ENCODE data around the gene LYL1. TPM values are rescaled to one million over a fixed set of nuclear protein-coding genes. Genes with fewer than 3 reads are reported as not detected.
A peak's percentile ranks its signal among the peaks of the same experiment; 100 is the strongest.

Gene LYL1
- total and polyA plus RNA-seq, 5 donors from 2014 or later = 6.5 to 14.2 (median 8.0) TPM

DNA sequence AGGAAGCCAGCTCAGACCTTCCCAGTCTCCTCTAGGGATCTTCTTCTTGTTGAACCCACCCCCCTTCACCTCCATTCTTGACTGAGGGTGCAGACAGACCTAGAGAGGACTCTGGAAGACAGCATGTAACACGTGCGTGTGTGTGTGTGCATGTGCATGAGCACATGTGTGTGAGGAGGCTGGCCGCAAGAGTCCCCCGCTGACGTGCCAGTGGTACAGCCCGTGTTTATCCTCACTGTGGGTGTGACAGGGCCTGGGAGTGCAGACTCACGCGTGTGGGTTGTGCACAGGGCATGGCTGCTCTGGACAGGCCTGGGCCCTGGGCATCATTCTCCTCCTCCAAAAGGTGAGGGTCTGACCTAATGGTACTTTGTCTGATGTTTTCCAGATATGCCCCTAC lies 26.3 kb downstream of the LYL1 start:
- no peak overlapping the region for H3K27ac Mint-ChIP-seq
- ATAC-seq (ENCODE audit: low read depth in 2 of 2) (no peak), DNase-seq (no peak)
- no peak overlapping the region for H3K27ac ChIP-seq (ENCODE audit: insufficient read depth, low read length, poor library complexity, severe bottlenecking)
- H3K27me3 ChIP-seq (ENCODE audit: control insufficient read depth, insufficient read depth, low read length) = no peaks in the 10 kb centered on the region
- H3K9me3 ChIP-seq (ENCODE audit: control insufficient read depth in 2 of 2, low read length in 2 of 2) = no peaks in the 10 kb centered on the region
- H3K36me3 ChIP-seq (ENCODE audit: control insufficient read depth, insufficient read depth, low read length) = no peaks in the 10 kb centered on the region
- H3K4me1 Mint-ChIP-seq = no peaks in the 10 kb centered on the region
- no peaks in the 10 kb centered on the region for H3K4me1 ChIP-seq (ENCODE audit: control insufficient read depth, insufficient read depth, low read length, poor library complexity, severe bottlenecking)
- no peaks in the 10 kb centered on the region for H3K27me3 Mint-ChIP-seq
- H3K36me3 Mint-ChIP-seq = no peaks in the 10 kb centered on the region
- no peak overlapping the region for H3K4me3 Mint-ChIP-seq
- H3K4me3 ChIP-seq (ENCODE audit: low read depth, low read length) = no peak overlapping the region
- no peaks in the 10 kb centered on the region for H3K9me3 Mint-ChIP-seq

DNA sequence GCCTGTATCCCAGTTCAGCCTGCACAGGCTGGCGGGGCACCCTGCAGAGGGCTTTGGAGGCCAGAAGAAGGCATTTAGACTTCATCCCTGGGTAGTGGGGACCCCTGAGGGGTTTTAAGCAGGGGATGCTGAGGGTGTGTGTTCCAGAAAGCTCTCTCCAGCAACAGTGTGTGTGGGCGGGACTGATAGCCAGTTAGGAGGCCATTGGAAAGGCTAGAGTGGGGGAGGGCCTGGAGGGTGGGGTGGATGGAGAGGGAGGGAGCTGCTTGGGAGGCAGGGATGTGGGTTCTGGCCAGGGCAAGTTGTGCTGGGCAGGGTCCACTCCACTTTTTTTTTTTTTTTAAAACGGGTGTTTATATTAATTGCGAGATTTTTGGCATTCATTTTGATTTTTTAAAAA lies 28.3 kb downstream of the LYL1 start:
- ATAC-seq (ENCODE audit: low read depth in 2 of 2) (no peak), DNase-seq (no peak)
- Mint-ChIP-seq H3K36me3 (no peaks in the 10 kb centered on the region), H3K4me1 (no peaks in the 10 kb centered on the region), H3K9me3 (no peaks in the 10 kb centered on the region), H3K27ac (no peak overlapping the region), H3K4me3 (no peak overlapping the region), H3K27me3 (no peaks in the 10 kb centered on the region)
- H3K9me3 ChIP-seq (ENCODE audit: control insufficient read depth in 2 of 2, low read length in 2 of 2) = no peaks in the 10 kb centered on the region
- no peak overlapping the region for H3K27ac ChIP-seq (ENCODE audit: insufficient read depth, low read length, poor library complexity, severe bottlenecking)
- H3K4me3 ChIP-seq (ENCODE audit: low read depth, low read length) = no peak overlapping the region
- H3K27me3 ChIP-seq (ENCODE audit: control insufficient read depth, insufficient read depth, low read length) = no peaks in the 10 kb centered on the region
- H3K36me3 ChIP-seq (ENCODE audit: control insufficient read depth, insufficient read depth, low read length) = no peaks in the 10 kb centered on the region
- no peaks in the 10 kb centered on the region for H3K4me1 ChIP-seq (ENCODE audit: control insufficient read depth, insufficient read depth, low read length, poor library complexity, severe bottlenecking)

DNA sequence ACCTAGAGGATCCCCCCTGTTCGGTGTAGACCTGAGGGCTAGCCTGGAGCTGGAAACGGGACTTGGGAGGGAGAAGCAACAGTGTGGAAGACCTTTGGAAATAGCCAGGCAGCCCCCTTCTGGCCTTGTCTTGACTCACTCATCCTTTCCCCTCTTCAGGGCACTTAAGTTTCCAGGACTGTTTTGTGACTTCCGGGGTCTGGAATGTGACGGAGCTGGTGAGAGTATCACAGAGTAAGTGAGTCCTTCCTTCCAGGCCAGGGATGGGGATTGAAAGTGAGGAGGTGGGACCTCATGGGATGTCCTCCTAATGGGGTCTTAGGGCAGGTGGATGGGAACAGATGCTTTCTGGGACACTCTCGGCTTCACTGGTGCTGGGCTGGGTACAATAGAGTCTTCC lies 29.4 kb downstream of the LYL1 start:
- Histone ChIP-seq H3K27ac (ENCODE audit: insufficient read depth, low read length, poor library complexity, severe bottlenecking) (no peak overlapping the region), H3K27me3 (ENCODE audit: control insufficient read depth, insufficient read depth, low read length) (no peaks in the 10 kb centered on the region), H3K36me3 (ENCODE audit: control insufficient read depth, insufficient read depth, low read length) (no peaks in the 10 kb centered on the region), H3K4me3 (ENCODE audit: low read depth, low read length) (no peak overlapping the region), H3K9me3 (ENCODE audit: control insufficient read depth in 2 of 2, low read length in 2 of 2) (no peaks in the 10 kb centered on the region), H3K4me1 (ENCODE audit: control insufficient read depth, insufficient read depth, low read length, poor library complexity, severe bottlenecking) (no peaks in the 10 kb centered on the region)
- Mint-ChIP-seq H3K27me3 (no peaks in the 10 kb centered on the region), H3K27ac (no peak overlapping the region), H3K36me3 (no peaks in the 10 kb centered on the region), H3K9me3 (no peaks in the 10 kb centered on the region), H3K4me1 (no peaks in the 10 kb centered on the region), H3K4me3 (no peak overlapping the region)
- ATAC-seq (ENCODE audit: low read depth in 2 of 2) (no peak), DNase-seq (no peak)

DNA sequence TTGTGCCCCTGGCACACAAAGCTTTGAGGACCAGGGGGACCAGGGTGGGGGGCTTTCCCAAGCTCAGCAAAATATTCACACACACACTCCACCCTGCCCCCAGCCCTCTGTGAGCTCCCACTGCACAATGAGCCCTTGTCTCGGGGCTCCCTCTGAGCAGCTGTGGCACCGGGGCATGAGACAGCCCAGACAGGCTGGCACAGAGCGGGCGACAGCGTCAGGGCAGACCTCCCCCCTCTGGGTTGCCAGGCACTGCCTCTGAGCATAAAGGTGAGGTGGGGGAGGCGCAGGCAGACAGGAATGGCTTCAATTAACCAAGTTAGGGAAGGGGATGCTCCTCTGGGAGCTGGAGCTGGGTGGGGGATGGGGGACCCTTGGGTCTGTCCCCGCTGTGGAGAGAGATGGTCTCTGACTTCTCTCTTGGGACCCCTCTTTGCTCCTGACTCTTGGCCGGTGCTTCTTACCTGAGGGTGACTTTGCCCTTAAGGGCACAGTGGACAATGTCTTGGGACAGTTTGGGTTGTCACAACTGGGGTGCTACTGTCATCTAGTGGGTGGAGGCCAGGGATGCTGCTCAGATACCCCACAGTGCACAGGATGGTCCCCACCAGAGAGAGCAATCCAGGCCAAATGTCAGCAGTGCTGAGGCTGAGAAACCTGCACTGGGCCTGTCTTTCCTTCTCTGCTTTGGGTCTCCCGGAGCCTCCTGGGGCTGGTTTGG lies 30.3 kb downstream of the LYL1 start:
- no peaks in the 10 kb centered on the region for H3K27me3 Mint-ChIP-seq
- Histone ChIP-seq H3K27ac (ENCODE audit: insufficient read depth, low read length, poor library complexity, severe bottlenecking) (no peak overlapping the region), H3K4me1 (ENCODE audit: control insufficient read depth, insufficient read depth, low read length, poor library complexity, severe bottlenecking) (no peaks in the 10 kb centered on the region), H3K27me3 (ENCODE audit: control insufficient read depth, insufficient read depth, low read length) (no peaks in the 10 kb centered on the region), H3K9me3 (ENCODE audit: control insufficient read depth in 2 of 2, low read length in 2 of 2) (no peaks in the 10 kb centered on the region), H3K4me3 (ENCODE audit: low read depth, low read length) (no peak overlapping the region), H3K36me3 (ENCODE audit: control insufficient read depth, insufficient read depth, low read length) (no peaks in the 10 kb centered on the region)
- H3K4me1 Mint-ChIP-seq = no peaks in the 10 kb centered on the region
- H3K4me3 Mint-ChIP-seq = no peak overlapping the region
- H3K36me3 Mint-ChIP-seq = no peaks in the 10 kb centered on the region
- H3K9me3 Mint-ChIP-seq = no peaks in the 10 kb centered on the region
- H3K27ac Mint-ChIP-seq = no peak overlapping the region
- DNase-seq (no peak), ATAC-seq (ENCODE audit: low read depth in 2 of 2) (no peak)

- Mint-ChIP-seq H3K9me3 (no peaks in the 10 kb centered on the region), H3K27me3 (peaks cover under 1% of the 10 kb centered on the region), H3K36me3 (no peaks in the 10 kb centered on the region), H3K4me3 (no peak overlapping the region), H3K27ac (no peak overlapping the region), H3K4me1 (no peaks in the 10 kb centered on the region)
- Histone ChIP-seq H3K9me3 (ENCODE audit: control insufficient read depth in 2 of 2, low read length in 2 of 2) (no peaks in the 10 kb centered on the region), H3K4me3 (ENCODE audit: low read depth, low read length) (no peak overlapping the region), H3K4me1 (ENCODE audit: control insufficient read depth, insufficient read depth, low read length, poor library complexity, severe bottlenecking) (no peaks in the 10 kb centered on the region), H3K27ac (ENCODE audit: insufficient read depth, low read length, poor library complexity, severe bottlenecking) (no peak overlapping the region), H3K36me3 (ENCODE audit: control insufficient read depth, insufficient read depth, low read length) (no peaks in the 10 kb centered on the region), H3K27me3 (ENCODE audit: control insufficient read depth, insufficient read depth, low read length) (no peaks in the 10 kb centered on the region)
- no peak for DNase-seq
- no peak for ATAC-seq (ENCODE audit: low read depth in 2 of 2)
Observed at GRCh38 chr19:13071444-13072187, 31.0 kb downstream of the LYL1 start.

GRCh38 chr19:13070425-13071140 lies 32.1 kb downstream of the LYL1 start:
- H3K4me3 Mint-ChIP-seq = no peak overlapping the region
- ATAC-seq (ENCODE audit: low read depth in 2 of 2) = no peak
- no peaks in the 10 kb centered on the region for H3K36me3 Mint-ChIP-seq
- Histone ChIP-seq H3K36me3 (ENCODE audit: control insufficient read depth, insufficient read depth, low read length) (no peaks in the 10 kb centered on the region), H3K9me3 (ENCODE audit: control insufficient read depth in 2 of 2, low read length in 2 of 2) (no peaks in the 10 kb centered on the region), H3K27ac (ENCODE audit: insufficient read depth, low read length, poor library complexity, severe bottlenecking) (no peak overlapping the region), H3K27me3 (ENCODE audit: control insufficient read depth, insufficient read depth, low read length) (no peaks in the 10 kb centered on the region), H3K4me1 (ENCODE audit: control insufficient read depth, insufficient read depth, low read length, poor library complexity, severe bottlenecking) (no peaks in the 10 kb centered on the region), H3K4me3 (ENCODE audit: low read depth, low read length) (no peak overlapping the region)
- DNase-seq = no peak
- no peak overlapping the region for H3K27ac Mint-ChIP-seq
- peaks cover 4% of the 10 kb centered on the region for H3K27me3 Mint-ChIP-seq
- H3K9me3 Mint-ChIP-seq = no peaks in the 10 kb centered on the region
- no peaks in the 10 kb centered on the region for H3K4me1 Mint-ChIP-seq

GRCh38 chr19:13069415-13070359 lies 33.0 kb downstream of the LYL1 start:
- Histone ChIP-seq H3K4me1 (ENCODE audit: control insufficient read depth, insufficient read depth, low read length, poor library complexity, severe bottlenecking) (no peaks in the 10 kb centered on the region), H3K4me3 (ENCODE audit: low read depth, low read length) (no peak overlapping the region), H3K27me3 (ENCODE audit: control insufficient read depth, insufficient read depth, low read length) (no peaks in the 10 kb centered on the region), H3K27ac (ENCODE audit: insufficient read depth, low read length, poor library complexity, severe bottlenecking) (no peak overlapping the region), H3K36me3 (ENCODE audit: control insufficient read depth, insufficient read depth, low read length) (no peaks in the 10 kb centered on the region), H3K9me3 (ENCODE audit: control insufficient read depth in 2 of 2, low read length in 2 of 2) (no peaks in the 10 kb centered on the region)
- H3K9me3 Mint-ChIP-seq = no peaks in the 10 kb centered on the region
- peak overlapping the region in 1 of 3 donors; percentile 63 for H3K27ac Mint-ChIP-seq
- no peak for ATAC-seq (ENCODE audit: low read depth in 2 of 2)
- H3K27me3 Mint-ChIP-seq = peaks cover 4% of the 10 kb centered on the region
- no peaks in the 10 kb centered on the region for H3K4me1 Mint-ChIP-seq
- DNase-seq = no peak
- no peaks in the 10 kb centered on the region for H3K36me3 Mint-ChIP-seq
- no peak overlapping the region for H3K4me3 Mint-ChIP-seq
